ENCODE measurements around the gene SELE.

DNA sequence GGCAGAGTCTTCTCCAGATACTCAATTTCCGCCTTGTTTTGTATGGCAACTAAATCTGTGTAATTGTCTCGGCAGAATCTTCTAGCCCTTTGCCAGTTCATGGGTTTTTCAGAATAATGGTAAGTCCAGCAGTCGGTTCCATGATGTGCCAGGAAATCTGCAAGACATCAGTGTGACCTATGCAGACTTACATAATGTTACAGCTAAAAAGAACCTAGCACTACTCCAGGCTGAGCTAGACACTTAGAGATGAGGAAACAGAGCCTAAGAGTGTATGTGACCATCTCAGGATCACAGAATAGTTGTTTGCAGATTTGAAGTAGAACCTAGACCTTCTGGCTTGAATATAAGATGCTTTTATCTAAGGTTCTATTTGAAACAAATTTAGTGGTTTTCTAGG is 25.2 kb downstream of the SELE start:
- TF ChIP-seq, protein P1, sequence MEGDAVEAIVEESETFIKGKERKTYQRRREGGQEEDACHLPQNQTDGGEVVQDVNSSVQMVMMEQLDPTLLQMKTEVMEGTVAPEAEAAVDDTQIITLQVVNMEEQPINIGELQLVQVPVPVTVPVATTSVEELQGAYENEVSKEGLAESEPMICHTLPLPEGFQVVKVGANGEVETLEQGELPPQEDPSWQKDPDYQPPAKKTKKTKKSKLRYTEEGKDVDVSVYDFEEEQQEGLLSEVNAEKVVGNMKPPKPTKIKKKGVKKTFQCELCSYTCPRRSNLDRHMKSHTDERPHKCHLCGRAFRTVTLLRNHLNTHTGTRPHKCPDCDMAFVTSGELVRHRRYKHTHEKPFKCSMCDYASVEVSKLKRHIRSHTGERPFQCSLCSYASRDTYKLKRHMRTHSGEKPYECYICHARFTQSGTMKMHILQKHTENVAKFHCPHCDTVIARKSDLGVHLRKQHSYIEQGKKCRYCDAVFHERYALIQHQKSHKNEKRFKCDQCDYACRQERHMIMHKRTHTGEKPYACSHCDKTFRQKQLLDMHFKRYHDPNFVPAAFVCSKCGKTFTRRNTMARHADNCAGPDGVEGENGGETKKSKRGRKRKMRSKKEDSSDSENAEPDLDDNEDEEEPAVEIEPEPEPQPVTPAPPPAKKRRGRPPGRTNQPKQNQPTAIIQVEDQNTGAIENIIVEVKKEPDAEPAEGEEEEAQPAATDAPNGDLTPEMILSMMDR (IDR thresholded peaks at IDR 0.05): no peak
- no peak for TF ChIP-seq EP300 (IDR thresholded peaks at IDR 0.05)
- TF ChIP-seq RAD21 (conservative IDR thresholded peaks at IDR 0.05 in 1 of 2, IDR thresholded peaks at IDR 0.05 in 1 of 2): no peak
- no peak for TF ChIP-seq KDM5A (IDR thresholded peaks at IDR 0.05)

All from A549 (cell line).